Bronchial epithelial cell (primary cell): ENCODE results near the gene QPCT. TPM values are rescaled to one million over a fixed set of nuclear protein-coding genes. Genes with fewer than 3 reads are reported as not detected.

ENCODE experiments used
- DNase-seq: peaks from one replicate; pipeline ENCODE4 v3.0.0-alpha.2; 2010; ENCODE audit warnings: low read depth
- FAIRE-seq: peaks from 2 replicates; lab custom pipeline; 2011; peaks lifted over from hg19 to GRCh38; lab: Jason Lieb, UNC
- H3K27me3 ChIP-seq: 2 replicates; pipeline ENCODE4 v1.5.1; 2011; ENCODE audit warnings: low read length; ENCODE audit not compliant: control insufficient read depth, insufficient read depth
- H3K36me3 ChIP-seq: 2 replicates; pipeline ENCODE4 v1.5.1; 2011; ENCODE audit warnings: low read length; ENCODE audit not compliant: control insufficient read depth, insufficient read depth
- H3K4me3 ChIP-seq: 2 replicates; pipeline ENCODE4 v1.5.1; 2011; ENCODE audit warnings: mild to moderate bottlenecking, low read depth, low read length, control low read depth
- total RNA-seq: library from RNA; depleted of rRNA; stranded (reverse); fragments of >200 nt; gene quantifications from 2 replicates; pipeline ENCODE4 v1.2.1, GENCODE V29; 2014
- TF ChIP-seq, protein P1 (sequence below): IDR thresholded peaks from 2 replicates; pipeline ENCODE4 v1.5.1; 2011; ENCODE audit warnings: mild to moderate bottlenecking, moderate library complexity, low read length, control low read depth, inconsistent platforms; ENCODE audit not compliant: insufficient read depth, severe bottlenecking

QPCT gene
- total RNA-seq, 1 donor from 2014 or later: 7.6 TPM

- FAIRE-seq (no peak), DNase-seq (peak; percentile 50)
- Histone ChIP-seq H3K36me3 (no peaks in the 10 kb centered on the region), H3K27me3 (no peaks in the 10 kb centered on the region), H3K4me3 (peak overlapping the region; percentile 54)
- TF ChIP-seq, protein P1, sequence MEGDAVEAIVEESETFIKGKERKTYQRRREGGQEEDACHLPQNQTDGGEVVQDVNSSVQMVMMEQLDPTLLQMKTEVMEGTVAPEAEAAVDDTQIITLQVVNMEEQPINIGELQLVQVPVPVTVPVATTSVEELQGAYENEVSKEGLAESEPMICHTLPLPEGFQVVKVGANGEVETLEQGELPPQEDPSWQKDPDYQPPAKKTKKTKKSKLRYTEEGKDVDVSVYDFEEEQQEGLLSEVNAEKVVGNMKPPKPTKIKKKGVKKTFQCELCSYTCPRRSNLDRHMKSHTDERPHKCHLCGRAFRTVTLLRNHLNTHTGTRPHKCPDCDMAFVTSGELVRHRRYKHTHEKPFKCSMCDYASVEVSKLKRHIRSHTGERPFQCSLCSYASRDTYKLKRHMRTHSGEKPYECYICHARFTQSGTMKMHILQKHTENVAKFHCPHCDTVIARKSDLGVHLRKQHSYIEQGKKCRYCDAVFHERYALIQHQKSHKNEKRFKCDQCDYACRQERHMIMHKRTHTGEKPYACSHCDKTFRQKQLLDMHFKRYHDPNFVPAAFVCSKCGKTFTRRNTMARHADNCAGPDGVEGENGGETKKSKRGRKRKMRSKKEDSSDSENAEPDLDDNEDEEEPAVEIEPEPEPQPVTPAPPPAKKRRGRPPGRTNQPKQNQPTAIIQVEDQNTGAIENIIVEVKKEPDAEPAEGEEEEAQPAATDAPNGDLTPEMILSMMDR: peak; percentile 22
Measured at GRCh38 chr2:37343537-37344434, 644 bp upstream of the QPCT start.

DNA sequence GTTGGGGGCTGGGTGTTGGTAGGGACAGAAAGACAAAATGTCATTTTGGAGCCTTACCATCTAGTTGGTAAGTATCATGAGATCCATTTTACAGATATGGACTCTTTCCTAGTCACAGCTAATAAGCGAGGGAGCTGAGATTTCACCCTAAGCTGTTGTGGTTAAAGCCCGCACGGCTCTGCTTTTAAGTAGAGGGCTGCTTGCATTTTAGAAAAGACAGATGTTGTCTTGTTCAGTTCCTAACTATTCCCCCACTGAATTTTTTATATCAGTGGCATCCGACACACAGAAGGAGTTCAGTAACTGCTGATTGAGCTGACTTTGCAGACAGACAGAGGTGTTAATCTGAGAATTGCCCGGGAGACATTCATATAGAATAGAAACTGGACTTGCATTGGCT lies 3.7 kb downstream of the QPCT start:
- Histone ChIP-seq H3K4me3 (no peak overlapping the region), H3K27me3 (no peaks in the 10 kb centered on the region), H3K36me3 (no peaks in the 10 kb centered on the region)
- TF ChIP-seq, protein P1: no peak
- no peak for FAIRE-seq
- no peak for DNase-seq

DNA sequence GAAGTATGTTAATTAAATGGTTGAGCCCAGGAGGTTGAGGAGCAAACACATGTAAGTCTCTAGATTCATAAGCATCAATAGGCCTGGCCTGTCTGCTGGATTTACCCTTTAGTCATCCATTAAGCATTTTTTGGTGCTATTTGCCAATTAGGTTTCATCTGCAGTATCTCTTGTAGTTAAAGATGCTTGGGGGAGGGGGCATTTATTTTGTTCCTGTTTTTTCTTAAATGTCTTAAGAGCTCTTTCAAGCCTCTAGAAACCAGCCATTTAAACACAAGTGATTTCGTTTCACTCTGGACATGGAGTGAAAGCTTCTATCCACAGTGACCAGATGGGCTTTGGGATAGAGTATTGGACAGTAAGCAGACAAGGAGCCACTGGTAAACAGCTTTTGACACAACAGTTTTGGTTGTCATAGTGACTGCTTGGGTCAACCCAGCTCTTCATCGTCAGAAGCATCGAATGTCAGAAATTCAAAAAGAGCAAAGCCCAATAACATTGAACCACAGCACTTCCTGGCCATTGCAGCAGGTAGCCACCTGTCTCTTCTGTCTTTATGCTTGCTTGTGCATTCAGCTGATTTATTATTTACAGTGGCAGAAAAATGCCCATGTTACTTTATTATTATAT lies 4.9 kb downstream of the QPCT start:
- no peak for DNase-seq
- no peak for FAIRE-seq
- TF ChIP-seq, protein P1: no peak

GRCh38 chr2:37350034-37350433 lies 5.6 kb downstream of the QPCT start:
- DNase-seq (no peak), FAIRE-seq (no peak)
- Histone ChIP-seq H3K36me3 (no peaks in the 10 kb centered on the region), H3K4me3 (no peak overlapping the region), H3K27me3 (no peaks in the 10 kb centered on the region)
- TF ChIP-seq, protein P1: no peak

More for the DNA sequence above, 4.9 kb downstream of the QPCT start:
- no peaks in the 10 kb centered on the region for H3K27me3 ChIP-seq
- H3K36me3 ChIP-seq: no peaks in the 10 kb centered on the region
- no peak overlapping the region for H3K4me3 ChIP-seq

GRCh38 chr2:37354531-37354930 lies 10.1 kb downstream of the QPCT start:
- FAIRE-seq (no peak), DNase-seq (no peak)
- TF ChIP-seq, protein P1: no peak
- no peaks in the 10 kb centered on the region for H3K36me3 ChIP-seq
- H3K27me3 ChIP-seq: no peaks in the 10 kb centered on the region
- no peak overlapping the region for H3K4me3 ChIP-seq
